Body of pancreas (tissue), 4 donors: Measurements from ENCODE around the gene PDE7B. TPM values are rescaled to one million over a fixed set of nuclear protein-coding genes. Genes with fewer than 3 reads are reported as not detected.

Experiments
- ATAC-seq: fragments of 150-250 bp; one replicate; pipeline ENCODE4 v1.9.1; 2016
- DNase-seq, 4 donors: peaks; one replicate each; pipeline ENCODE4 v3.0.0-alpha.2; 2019
- H3K27ac ChIP-seq, 4 donors: fragments of 200-600 bp; sonication (generic); 1 replicate in 3 of 4; 2 replicates in 1 of 4; pipeline versions ENCODE4 v1.5.1 to v1.6.1; 2016 to 2019; ENCODE audit warnings: mild to moderate bottlenecking in 1 of 4, mixed read lengths in 1 of 4, moderate library complexity in 1 of 4
- H3K27me3 ChIP-seq, 2 donors: fragments of 200-600 bp; sonication (generic); one replicate each; pipeline ENCODE4 v1.6.0; 2016; ENCODE audit warnings: mild to moderate bottlenecking in 1 of 2
- H3K36me3 ChIP-seq, 2 donors: fragments of 200-600 bp; sonication (generic); replicated peaks in 1 of 2; 2 replicates each; pipeline ENCODE4 v1.5.1; 2016; ENCODE audit warnings: low read depth in 2 of 2; ENCODE audit not compliant: insufficient read depth in 1 of 2
- H3K4me1 ChIP-seq: fragments of 200-600 bp; sonication (generic); one replicate; pipeline ENCODE4 v1.6.0; 2016
- H3K4me3 ChIP-seq, 2 donors: fragments of 200-600 bp; sonication (generic); 1 replicate in 1 of 2; 2 replicates in 1 of 2; pipeline ENCODE4 v1.5.1; 2016 to 2019
- H3K9me3 ChIP-seq, 3 donors: fragments of 200-600 bp; sonication (generic); 1 replicate in 2 of 3; 2 replicates in 1 of 3; pipeline ENCODE4 v1.5.1; 2016
- POLR2A ChIP-seq, 3 donors: fragments of 450-650 bp; IDR thresholded peaks; one replicate each; pipeline ENCODE4 v1.6.1; 2016; ENCODE audit warnings: antibody characterized with exemption in 3 of 3, mild to moderate bottlenecking in 2 of 3
- WGBS, 2 donors: methylation state at CpG; one replicate each; pipeline ENCODE4 v1.1.5; 2017; 5-methylcytosine and 5-hydroxymethylcytosine counted together
- intact Hi-C: fragments of 100-400 bp; cut with DNase I; formaldehyde crosslinking; loops from one replicate; pipeline ENCODE4 v1.15.1; 2023
- total RNA-seq, 2 donors: library from RNA; depleted of rRNA; stranded (reverse); fragments of >200 nt; gene quantifications; one replicate each; pipeline ENCODE4 v1.1.0, GENCODE V29; 2016
- TF ChIP-seq, protein P1 (sequence below), 7 experiments: fragments of 450-650 bp in 4 of 7; fragments of 200-600 bp in 3 of 7; sonication (generic) in 3 of 7; IDR thresholded peaks; one replicate each; pipeline ENCODE4 v1.5.1; 2016 to 2019; ENCODE audit warnings: antibody characterized with exemption in 7 of 7

The PDE7B gene
- total RNA-seq, 2 donors from 2014 or later = 1.0 to 2.3 TPM

DNA sequence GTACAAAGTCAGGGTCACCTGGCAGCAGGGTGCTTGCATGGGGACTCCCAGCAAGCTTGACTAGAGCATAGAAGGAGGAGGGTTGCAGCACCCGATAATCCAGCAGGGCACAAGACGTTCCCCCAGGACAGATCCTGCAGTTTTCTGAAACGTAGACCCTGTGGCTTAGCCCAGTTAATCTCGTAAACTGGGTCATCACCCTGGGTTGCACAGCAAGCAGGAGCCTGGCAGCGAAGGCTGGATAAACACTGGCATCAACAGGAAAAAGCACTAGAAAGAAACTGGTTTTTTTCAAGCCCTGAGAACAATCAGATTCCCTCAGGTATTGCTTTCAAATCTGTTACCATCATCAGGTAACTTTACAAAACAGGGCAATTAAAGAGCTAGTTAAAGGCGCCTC is 92.6 kb downstream of the PDE7B start:
- Histone ChIP-seq H3K4me3 (no peak overlapping the region), H3K27me3 (no peaks in the 10 kb centered on the region), H3K36me3 (no peaks in the 10 kb centered on the region), H3K4me1 (no peaks in the 10 kb centered on the region), H3K27ac (no peak overlapping the region), H3K9me3 (no peaks in the 10 kb centered on the region)
- WGBS, 2 donors = 72 to 81% methylated on average over 5 to 6 of the region's 6 CpGs
- ATAC-seq (no peak), DNase-seq (no peak)
- intact Hi-C loops = no loop called here
- TF ChIP-seq, protein P1, sequence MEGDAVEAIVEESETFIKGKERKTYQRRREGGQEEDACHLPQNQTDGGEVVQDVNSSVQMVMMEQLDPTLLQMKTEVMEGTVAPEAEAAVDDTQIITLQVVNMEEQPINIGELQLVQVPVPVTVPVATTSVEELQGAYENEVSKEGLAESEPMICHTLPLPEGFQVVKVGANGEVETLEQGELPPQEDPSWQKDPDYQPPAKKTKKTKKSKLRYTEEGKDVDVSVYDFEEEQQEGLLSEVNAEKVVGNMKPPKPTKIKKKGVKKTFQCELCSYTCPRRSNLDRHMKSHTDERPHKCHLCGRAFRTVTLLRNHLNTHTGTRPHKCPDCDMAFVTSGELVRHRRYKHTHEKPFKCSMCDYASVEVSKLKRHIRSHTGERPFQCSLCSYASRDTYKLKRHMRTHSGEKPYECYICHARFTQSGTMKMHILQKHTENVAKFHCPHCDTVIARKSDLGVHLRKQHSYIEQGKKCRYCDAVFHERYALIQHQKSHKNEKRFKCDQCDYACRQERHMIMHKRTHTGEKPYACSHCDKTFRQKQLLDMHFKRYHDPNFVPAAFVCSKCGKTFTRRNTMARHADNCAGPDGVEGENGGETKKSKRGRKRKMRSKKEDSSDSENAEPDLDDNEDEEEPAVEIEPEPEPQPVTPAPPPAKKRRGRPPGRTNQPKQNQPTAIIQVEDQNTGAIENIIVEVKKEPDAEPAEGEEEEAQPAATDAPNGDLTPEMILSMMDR (IDR thresholded peaks at IDR 0.05) = no peak
- no peak for TF ChIP-seq POLR2A (IDR thresholded peaks at IDR 0.05)

DNA sequence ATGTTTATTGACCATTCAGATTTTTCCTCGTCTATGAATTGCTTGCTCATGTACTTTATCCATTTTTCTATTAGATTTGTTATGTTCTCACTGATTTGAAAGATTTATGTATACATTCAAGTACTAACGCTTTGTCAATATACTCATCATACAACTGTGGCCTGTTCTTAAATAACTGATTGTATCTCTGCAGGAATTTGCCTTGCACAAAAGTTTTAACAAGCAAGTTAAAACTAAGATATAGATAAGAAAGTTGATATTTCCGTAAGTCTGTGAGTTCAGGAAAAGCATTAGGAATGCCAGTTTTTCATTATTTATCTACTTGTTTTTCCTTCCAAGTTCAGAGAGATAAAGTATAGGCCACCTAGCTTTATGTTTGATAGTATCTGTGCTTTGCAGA is 95.2 kb downstream of the PDE7B start:
- TF ChIP-seq, protein P1 (IDR thresholded peaks at IDR 0.05) = no peak
- no peak for TF ChIP-seq POLR2A (IDR thresholded peaks at IDR 0.05)
- no peaks in the 10 kb centered on the region for H3K4me1 ChIP-seq
- 60 to 64% methylated on average over 3 of the region's 3 CpGs for WGBS, 2 donors
- H3K4me3 ChIP-seq = no peak overlapping the region
- H3K27ac ChIP-seq = no peak overlapping the region
- no peaks in the 10 kb centered on the region for H3K36me3 ChIP-seq
- H3K27me3 ChIP-seq = no peaks in the 10 kb centered on the region
- no peaks in the 10 kb centered on the region for H3K9me3 ChIP-seq
- DNase-seq (no peak), ATAC-seq (no peak)
- intact Hi-C loops = no loop called here

DNA sequence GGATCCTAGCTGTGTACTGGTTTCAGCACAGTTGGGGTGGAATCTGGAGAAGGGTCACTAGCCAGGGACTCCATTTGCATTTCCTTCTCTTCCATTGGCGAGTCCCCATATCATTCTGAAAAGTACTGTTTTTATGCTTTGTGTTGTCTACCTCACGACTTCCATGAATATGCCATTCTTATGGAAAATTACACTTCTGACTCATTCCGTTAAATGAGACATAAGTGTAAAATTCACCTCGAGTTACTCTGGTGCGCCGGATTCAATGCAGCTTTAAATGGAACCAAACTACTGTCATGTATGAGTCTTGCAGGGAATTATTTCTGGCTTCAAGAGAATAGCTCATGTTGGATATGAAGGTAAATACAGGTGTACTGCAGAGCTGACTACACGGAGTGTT is 99.2 kb downstream of the PDE7B start:
- no peak for TF ChIP-seq POLR2A (IDR thresholded peaks at IDR 0.05)
- TF ChIP-seq, protein P1 (IDR thresholded peaks at IDR 0.05) = no peak
- no peaks in the 10 kb centered on the region for H3K4me1 ChIP-seq
- no peaks in the 10 kb centered on the region for H3K27me3 ChIP-seq
- 62 to 91% methylated on average over 7 of the region's 7 CpGs for WGBS, 2 donors
- intact Hi-C loops = no loop called here
- H3K9me3 ChIP-seq = no peaks in the 10 kb centered on the region
- no peak for DNase-seq
- H3K4me3 ChIP-seq = no peak overlapping the region
- ATAC-seq = no peak
- no peaks in the 10 kb centered on the region for H3K36me3 ChIP-seq
- H3K27ac ChIP-seq = no peak overlapping the region

DNA sequence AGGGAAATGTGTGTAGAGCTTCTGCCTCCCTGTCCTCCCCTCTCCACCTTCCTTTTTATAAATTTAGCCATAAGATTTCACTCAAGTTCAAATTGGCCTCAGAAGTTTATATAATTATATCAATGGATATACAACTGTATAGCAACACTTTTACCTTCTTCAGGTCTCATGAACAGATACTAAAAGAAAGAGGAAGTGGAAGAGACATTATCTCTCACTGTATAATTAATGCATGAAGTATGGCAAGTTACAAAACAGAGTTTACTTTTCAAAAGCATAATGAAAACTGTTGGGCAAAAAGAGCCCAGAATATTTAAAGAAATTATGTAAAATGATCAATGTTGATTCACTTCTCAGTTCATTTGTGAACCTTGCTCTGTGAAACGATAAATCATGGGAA is 99.7 kb downstream of the PDE7B start:
- WGBS, 2 donors = 80 to 81% methylated on average over 1 of the region's 1 CpG
- H3K36me3 ChIP-seq = no peaks in the 10 kb centered on the region
- no peaks in the 10 kb centered on the region for H3K4me1 ChIP-seq
- no peak for TF ChIP-seq POLR2A (IDR thresholded peaks at IDR 0.05)
- TF ChIP-seq, protein P1 (IDR thresholded peaks at IDR 0.05) = no peak
- ATAC-seq (no peak), DNase-seq (no peak)
- H3K9me3 ChIP-seq = no peaks in the 10 kb centered on the region
- intact Hi-C loops = no loop called here
- H3K27me3 ChIP-seq = no peaks in the 10 kb centered on the region
- no peak overlapping the region for H3K4me3 ChIP-seq
- H3K27ac ChIP-seq = no peak overlapping the region

DNA sequence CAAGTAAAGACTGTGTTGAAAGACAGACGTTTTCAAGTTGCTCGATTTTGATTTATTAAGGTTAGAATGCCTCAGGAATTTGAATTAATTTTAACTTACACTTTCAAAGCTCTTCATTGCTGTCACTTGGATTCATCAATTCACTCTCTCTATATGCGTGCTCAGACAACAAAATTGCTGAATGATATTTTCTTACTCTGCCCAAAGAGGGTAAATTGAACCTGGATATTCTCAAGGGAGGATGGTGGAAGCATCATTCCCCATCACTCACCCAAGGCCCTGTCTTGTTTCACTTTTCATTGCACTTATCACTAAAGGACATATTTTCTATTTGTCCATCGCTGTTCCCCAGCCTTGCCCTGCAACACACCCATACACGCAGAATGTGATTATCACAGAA is 102.3 kb downstream of the PDE7B start:
- no peaks in the 10 kb centered on the region for H3K4me1 ChIP-seq
- no peaks in the 10 kb centered on the region for H3K36me3 ChIP-seq
- intact Hi-C loops = no loop called here
- no peak for TF ChIP-seq POLR2A (IDR thresholded peaks at IDR 0.05)
- TF ChIP-seq, protein P1 (IDR thresholded peaks at IDR 0.05) = no peak
- H3K27ac ChIP-seq = no peak overlapping the region
- no peaks in the 10 kb centered on the region for H3K27me3 ChIP-seq
- H3K9me3 ChIP-seq = no peaks in the 10 kb centered on the region
- no peak overlapping the region for H3K4me3 ChIP-seq
- ATAC-seq = no peak
- no peak for DNase-seq
- WGBS, 2 donors = 58 to 73% methylated on average over 5 of the region's 5 CpGs
